Esophagus mucosa (tissue), 1 donor: Measurements from ENCODE around the gene SSR1. TPM values are rescaled to one million over a fixed set of nuclear protein-coding genes. Genes with fewer than 3 reads are reported as not detected.

Experiments
- ATAC-seq: fragments of 200-7000 bp; cut with Tn5 transposase; one replicate; pipeline ENCODE4 v1.9.1; 2020
- total RNA-seq: library from RNA; stranded (reverse); gene quantifications from one replicate; pipeline ENCODE4 v1.2.4, GENCODE V29; 2023
- donor health status: DM: yes; HTN: yes; CAD: no.

Gene SSR1
- total RNA-seq, 1 donor from 2014 or later, result 110 TPM

DNA sequence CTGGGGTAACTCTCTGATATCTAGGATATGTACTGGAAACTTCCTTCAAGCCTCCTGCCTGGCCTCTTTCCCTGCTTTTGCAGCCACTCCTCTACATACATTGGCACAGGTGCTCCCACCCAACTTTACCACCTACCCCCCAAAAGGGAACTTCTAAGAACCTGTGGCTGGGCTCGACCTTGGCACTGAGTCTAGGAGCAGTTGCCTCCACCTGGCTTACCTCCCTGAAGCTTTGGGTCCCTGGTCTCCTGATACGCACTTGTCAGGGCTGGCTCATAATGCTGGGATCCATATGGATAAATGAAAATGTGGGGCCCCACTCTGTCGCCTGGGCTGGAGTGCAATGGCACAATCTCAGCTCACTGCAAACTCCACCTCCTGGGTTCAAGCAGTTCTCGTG is 56.2 kb downstream of the SSR1 start:
- ATAC-seq, result no peak

GRCh38 chr6:7255918-7256317 is 57.1 kb downstream of the SSR1 start:
- ATAC-seq, result no peak

DNA sequence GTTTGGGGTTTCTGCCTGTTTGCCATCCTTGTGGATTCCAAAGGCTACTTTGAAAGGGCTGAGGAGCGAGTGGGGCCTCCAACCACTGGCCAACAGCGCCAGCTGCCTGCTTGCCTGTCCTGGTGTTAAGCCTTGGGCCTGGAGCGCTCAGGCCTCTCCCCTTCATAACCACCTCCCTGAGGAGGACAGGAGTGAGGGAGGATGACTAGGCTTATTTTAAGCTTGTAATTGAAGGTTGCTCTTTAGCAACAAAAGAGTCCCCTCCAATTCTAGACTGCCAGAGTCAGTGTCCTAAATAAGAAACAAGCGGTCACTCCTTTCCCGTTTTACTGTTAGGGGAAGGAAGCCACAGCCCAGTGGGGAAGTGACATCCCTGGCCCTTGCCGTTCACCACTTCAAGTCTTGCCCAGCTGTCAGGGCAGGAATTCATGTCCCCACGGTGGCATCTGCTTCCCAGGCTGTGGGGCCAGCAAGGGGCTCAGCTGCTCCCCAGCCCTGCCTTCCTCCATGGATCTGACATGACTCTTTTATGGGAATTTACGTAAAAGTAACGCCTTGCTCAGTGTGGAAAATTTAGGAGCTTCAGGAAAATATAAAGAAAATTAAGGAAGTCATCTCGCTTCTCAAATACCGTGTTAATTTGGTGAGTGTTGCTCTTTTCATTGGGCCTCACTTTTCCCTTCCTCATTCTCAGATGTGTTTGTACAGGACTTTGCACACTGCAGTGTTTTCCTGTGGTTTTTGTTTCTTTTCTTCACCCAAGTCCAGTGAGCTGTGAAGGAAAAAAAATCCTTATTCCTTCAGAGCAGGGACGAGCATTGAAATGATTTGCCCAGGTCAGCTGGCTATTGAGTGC is 57.8 kb downstream of the SSR1 start:
- ATAC-seq, result no peak

DNA sequence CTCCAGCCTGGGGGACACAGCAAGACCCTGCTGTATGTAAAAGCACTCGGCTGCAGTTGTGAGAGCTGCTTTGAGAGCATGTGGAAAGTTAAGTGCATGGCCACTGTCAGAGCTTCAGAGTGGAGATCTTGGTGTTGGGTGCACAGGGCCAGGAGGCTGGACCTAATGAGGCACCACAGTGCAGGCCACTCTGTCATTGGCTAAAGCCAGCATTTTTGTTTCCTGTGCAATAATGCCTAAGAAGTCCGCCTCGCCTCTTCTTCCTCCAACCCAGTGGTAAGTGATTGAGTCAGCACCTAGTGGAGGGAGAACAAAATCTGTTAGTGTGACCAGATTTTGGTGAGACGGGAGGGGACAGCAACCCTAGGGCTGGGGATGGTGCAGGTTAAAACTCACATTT is 60.6 kb downstream of the SSR1 start:
- no peak for ATAC-seq

GRCh38 chr6:7251646-7252260 is 61.2 kb downstream of the SSR1 start:
- no peak for ATAC-seq

DNA sequence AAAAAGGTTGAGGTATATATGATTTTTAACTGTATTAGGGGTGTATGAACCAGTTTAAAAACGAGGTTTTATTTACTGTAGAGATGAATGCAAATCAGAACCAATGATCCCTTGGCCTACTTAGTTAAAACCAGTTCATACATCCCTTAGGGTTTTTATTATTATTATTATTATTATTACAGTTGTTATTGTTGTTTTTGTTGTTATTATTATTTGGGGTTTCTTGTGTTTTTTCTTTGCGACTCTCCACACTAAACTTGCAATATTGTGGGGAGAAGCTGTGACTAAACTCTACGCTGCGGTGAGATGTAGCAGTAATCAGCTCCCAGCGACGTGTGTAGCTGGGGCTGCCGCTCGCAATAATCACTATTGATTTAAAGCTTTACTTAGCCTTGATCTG is 62.2 kb downstream of the SSR1 start:
- no peak for ATAC-seq

GRCh38 chr6:7249946-7250643 is 62.9 kb downstream of the SSR1 start:
- ATAC-seq, result no peak

DNA sequence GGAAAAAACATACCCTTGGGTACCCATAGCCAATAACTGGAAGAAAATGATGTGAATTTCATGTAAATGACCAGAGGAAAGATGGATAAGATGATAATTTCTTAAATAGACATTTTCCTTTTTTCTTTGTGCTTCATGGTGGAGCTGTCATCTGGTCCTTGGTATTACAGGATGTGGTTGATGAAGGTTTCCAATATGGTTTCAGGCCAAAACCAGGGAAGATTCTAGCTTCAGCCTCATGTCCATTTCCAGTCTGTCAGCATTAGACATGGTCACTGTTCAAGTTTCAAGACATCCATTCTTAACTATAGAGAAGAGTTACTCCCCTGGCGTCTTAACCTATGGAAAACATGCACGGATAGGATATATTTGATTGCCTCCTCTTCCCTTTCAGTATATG is 63.6 kb downstream of the SSR1 start:
- ATAC-seq, result no peak

DNA sequence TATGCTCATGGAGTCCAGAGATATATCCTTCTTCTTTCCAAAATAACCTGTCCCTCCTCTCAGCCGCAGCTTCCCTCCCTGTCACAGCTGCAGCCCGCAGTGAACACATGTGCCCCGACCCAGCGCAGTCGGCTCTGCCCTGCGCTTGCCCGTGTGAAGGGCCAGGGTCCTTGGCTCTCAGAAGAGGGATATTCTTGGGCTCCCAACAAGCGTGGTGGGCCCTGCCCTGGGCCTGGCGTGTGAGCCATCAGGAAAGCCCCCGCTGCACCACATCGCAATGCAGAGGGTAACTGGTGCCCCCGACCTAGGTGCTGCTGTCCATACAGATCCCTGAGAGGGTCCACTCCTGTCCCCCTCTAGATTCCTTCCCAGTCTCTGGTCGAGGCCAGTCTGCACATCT is 65.2 kb downstream of the SSR1 start:
- no peak for ATAC-seq

GRCh38 chr6:7247179-7247456 is 65.9 kb downstream of the SSR1 start:
- no peak for ATAC-seq

- no peak for ATAC-seq
Observed at GRCh38 chr6:7246401-7247178, 66.4 kb downstream of the SSR1 start.

- no peak for ATAC-seq
Observed at GRCh38 chr6:7245668-7246393, 67.2 kb downstream of the SSR1 start.

- peak; percentile 63 for ATAC-seq
Observed at GRCh38 chr6:7243179-7243981, 69.6 kb downstream of the SSR1 start.

DNA sequence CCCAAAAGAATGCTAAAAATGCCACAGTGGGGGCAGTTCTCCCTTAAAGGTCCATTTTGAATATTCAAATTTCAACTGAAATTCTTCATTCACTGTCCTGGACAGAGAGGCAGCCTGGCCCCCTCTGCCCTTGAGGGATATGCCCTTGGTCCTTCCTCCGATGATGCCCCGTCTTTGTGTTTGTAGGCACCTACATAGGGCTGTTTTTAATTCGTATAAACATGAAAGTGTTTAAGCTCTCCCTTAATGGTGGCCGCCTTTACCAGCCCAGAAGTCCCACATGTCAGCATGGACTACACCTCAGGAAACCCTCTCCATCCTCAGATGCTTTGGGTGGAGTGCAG is 70.2 kb downstream of the SSR1 start:
- ATAC-seq, result no peak

DNA sequence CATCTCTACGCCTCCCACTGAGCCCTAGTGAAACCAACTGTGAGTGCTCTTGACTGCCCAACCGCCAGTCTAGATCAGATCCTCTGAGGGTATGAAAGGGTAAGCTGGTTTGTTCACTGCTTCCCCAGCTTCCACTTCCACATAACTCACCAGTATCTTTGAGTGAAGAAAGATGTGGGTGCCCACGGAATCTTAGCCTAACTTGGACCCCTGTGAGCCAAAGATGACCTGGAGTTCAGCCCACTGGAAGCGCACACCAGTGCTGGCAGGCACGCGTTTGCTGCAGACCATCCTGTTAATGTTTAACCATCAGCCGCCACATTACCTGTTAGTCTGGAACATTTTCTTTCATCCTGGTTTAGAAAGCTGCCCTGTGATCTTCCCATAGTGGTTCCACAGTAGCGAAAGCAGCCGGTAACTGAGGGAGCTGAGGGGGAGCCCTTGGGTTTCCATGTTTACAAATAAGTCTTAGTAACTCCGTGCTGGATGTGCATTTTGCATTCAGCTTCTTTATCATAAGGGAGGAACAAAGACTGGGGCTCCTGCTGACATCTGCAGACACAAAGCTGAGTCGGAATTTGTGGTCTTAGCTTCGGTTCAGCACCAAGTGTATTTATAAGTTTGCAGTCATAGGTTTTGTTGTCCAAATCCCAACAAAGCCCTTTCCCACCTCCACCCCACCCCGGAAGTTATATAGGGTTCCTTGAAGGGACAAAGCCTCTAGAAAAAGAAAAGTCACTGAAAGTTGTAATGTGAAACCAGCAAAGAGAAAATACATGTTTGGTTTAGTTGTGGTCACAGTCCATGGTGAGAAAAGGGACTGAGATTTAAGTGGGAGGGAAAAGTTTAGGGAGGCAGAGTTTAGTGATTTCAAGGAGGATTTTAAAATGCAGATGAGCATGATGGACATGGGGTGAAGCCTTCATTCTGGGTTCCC is 71.0 kb downstream of the SSR1 start:
- no peak for ATAC-seq

DNA sequence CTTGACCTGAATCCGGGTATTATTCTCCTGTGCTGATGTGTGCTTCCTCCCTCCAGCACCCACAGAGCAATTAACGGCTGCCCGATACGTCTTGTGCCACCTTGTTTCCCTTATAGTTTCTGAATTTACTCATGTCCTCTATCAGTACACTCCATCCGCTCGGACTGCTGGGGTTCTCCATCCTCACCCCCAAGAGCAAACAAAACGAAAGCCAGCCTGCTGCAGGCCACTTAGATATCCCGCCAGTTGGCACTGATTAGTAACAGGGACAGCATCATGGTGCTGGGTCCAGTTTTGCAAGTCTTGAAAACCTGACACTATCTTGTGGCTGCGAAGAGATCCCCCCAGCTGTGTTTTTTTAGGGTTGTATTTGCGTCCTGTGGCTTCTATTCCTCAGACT is 71.8 kb downstream of the SSR1 start:
- no peak for ATAC-seq

GRCh38 chr6:7240351-7240750 is 72.6 kb downstream of the SSR1 start:
- ATAC-seq, result no peak

- no peak for ATAC-seq
Observed at GRCh38 chr6:7239590-7239948, 73.4 kb downstream of the SSR1 start.

DNA sequence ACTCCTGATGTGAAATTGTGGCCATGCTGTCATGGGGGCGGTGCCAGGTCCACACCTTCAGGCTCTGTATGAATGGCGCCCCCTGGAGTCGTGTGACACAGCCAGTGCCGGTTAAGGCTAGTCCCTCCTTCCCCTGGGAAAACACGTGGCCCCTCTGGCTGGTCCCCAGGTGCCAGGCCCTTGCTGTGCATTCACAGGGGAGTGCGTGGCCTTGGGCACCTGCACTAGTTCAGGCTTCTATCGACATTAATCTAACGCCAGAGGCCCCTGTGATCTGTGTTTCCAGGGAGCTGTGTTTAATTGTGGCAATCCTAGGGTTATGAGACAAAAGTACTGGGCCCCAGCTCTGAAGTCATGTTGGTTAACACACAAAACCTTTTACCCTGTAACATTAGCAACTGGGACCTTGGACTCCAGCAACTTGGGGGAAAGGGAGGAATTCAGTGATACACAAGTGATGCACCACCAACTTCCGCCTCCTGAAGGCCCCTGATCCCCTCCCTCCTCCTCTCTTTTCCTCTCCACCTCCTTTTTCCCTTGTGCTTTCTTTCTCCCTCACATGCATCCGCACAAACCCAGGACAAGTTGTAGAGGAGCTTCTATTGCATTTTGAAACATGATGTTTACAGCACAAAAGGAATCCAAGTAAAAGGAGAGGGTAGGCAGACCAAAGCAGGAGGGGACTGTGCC is 74.0 kb downstream of the SSR1 start:
- ATAC-seq, result peak; percentile 77

GRCh38 chr6:7238526-7238899 is 74.5 kb downstream of the SSR1 start:
- no peak for ATAC-seq
